HG03135 (cell line): Measurements from ENCODE around the gene PKD1.

Experiments used
- ATAC-seq: cut with Tn5 transposase; IDR thresholded peaks from one replicate; pipeline ENCODE4 v1.9.1; 2021; ENCODE audit warnings: mild to moderate bottlenecking, moderate library complexity; ENCODE audit not compliant: unreplicated experiment

The PKD1 gene

GRCh38 chr16:2078691-2079090 is 57.0 kb downstream of the PKD1 start:
- no peak for ATAC-seq

- no peak for ATAC-seq
Measured at GRCh38 chr16:2078096-2078495, 57.6 kb downstream of the PKD1 start.

- no peak for ATAC-seq
Measured at GRCh38 chr16:2077696-2078095, 58.0 kb downstream of the PKD1 start.

- ATAC-seq: no peak
Measured at GRCh38 chr16:2077016-2077415, 58.7 kb downstream of the PKD1 start.

- no peak for ATAC-seq
Measured at GRCh38 chr16:2076072-2076865, 59.4 kb downstream of the PKD1 start.

- ATAC-seq: no peak
Measured at GRCh38 chr16:2075631-2076030, 60.1 kb downstream of the PKD1 start.

GRCh38 chr16:2074071-2074470 is 61.6 kb downstream of the PKD1 start:
- no peak for ATAC-seq

- ATAC-seq: no peak
Measured at GRCh38 chr16:2072926-2073325, 62.8 kb downstream of the PKD1 start.

GRCh38 chr16:2071454-2072202 is 64.1 kb downstream of the PKD1 start:
- ATAC-seq: no peak

GRCh38 chr16:2070576-2071453 is 64.9 kb downstream of the PKD1 start:
- no peak for ATAC-seq

GRCh38 chr16:2066139-2066538 is 69.6 kb downstream of the PKD1 start:
- ATAC-seq: no peak

- no peak for ATAC-seq
Measured at GRCh38 chr16:2064368-2064945, 71.2 kb downstream of the PKD1 start.

GRCh38 chr16:2063861-2064260 is 71.8 kb downstream of the PKD1 start:
- no peak for ATAC-seq

GRCh38 chr16:2062801-2063200 is 72.9 kb downstream of the PKD1 start:
- ATAC-seq: no peak

GRCh38 chr16:2061526-2061925 is 74.2 kb downstream of the PKD1 start:
- ATAC-seq: no peak

GRCh38 chr16:2061023-2061422 is 74.7 kb downstream of the PKD1 start:
- ATAC-seq: no peak

- ATAC-seq: no peak
Measured at GRCh38 chr16:2060346-2060745, 75.4 kb downstream of the PKD1 start.

GRCh38 chr16:2058872-2059271 is 76.8 kb downstream of the PKD1 start:
- ATAC-seq: no peak

- ATAC-seq: no peak
Measured at GRCh38 chr16:2058420-2058819, 77.3 kb downstream of the PKD1 start.

GRCh38 chr16:2057438-2057837 is 78.3 kb downstream of the PKD1 start:
- no peak for ATAC-seq
